SK-N-SH treated with all-trans-retinoic acid at 6 μM for 48 hours (cell line): ENCODE measurements around the gene ABCD3.

Experiments
- CREB5 ChIP-seq: fragments of 250-450 bp; sonication (Bioruptor Pico); IDR thresholded peaks from 2 replicates; pipeline ENCODE4 v1.5.1; 2020; ENCODE audit warnings: low read depth, mild to moderate bottlenecking, moderate library complexity
- GLIS3 ChIP-seq: fragments of 250-450 bp; sonication (Bioruptor Pico); IDR thresholded peaks from 2 replicates; pipeline ENCODE4 v1.5.0; 2020; ENCODE audit warnings: mild to moderate bottlenecking, moderate library complexity
- ISL1 ChIP-seq: fragments of 250-450 bp; sonication (Bioruptor Pico); IDR thresholded peaks from 2 replicates; pipeline ENCODE4 v2.1.2; 2022; ENCODE audit warnings: mild to moderate bottlenecking, moderate library complexity
- TCF4 ChIP-seq: fragments of 250-450 bp; sonication (Bioruptor Pico); IDR thresholded peaks from 2 replicates; pipeline ENCODE4 v1.8.0; 2021; ENCODE audit warnings: mild to moderate bottlenecking, moderate library complexity, borderline replicate concordance
- ZFP3 ChIP-seq: fragments of 250-450 bp; sonication (Bioruptor Pico); IDR thresholded peaks from 2 replicates; pipeline ENCODE4 v1.5.0; 2020; ENCODE audit warnings: mild to moderate bottlenecking, moderate library complexity

DNA sequence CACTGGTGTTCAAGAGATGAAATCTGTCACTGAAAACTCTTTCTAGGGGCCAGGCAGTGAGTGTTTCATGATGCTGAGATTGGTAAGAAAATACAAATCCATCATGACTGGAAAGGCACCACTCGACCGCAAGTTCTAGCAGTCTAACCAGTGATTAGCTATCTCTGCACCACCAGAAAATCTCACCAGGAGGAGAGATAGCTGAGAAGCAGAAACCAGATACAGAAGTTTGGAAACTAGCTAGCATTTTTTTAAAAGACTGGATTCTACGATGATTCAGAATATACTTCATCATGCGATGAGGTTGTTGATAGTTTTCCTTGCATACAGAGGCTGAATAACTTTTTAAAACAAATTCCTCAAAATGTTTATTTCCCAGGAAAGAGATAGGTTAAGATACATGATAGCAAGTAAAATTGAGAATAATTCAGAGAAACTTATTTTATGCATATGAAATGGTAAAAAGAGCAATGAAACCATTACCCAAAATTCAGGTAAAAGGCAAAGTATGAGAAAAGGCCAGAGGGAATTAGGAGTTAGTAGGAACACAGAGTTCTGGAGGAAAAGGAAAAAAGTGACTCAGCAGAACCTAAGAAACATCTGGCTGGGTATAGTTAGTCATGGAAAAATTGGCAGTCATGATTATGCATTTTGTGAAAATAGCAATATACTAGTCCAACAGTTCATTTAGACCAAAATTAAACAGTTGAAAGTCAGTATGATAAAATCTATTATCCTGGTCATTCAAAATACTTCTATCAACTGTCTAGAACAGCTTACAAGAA lies 126.7 kb downstream of the ABCD3 start:
- TF ChIP-seq CREB5 (CRISPR knock-in tag) (no peak), TCF4 (CRISPR knock-in tag) (no peak), GLIS3 (CRISPR knock-in tag) (no peak), ISL1 (CRISPR knock-in tag) (no peak), ZFP3 (CRISPR knock-in tag) (no peak)
